ENCODE measurements around the gene RIPK1. TPM values are rescaled to one million over a fixed set of nuclear protein-coding genes. Genes with fewer than 3 reads are reported as not detected.
A peak's percentile ranks its signal among the peaks of the same experiment; 100 is the strongest.

Gene RIPK1
- total and polyA plus RNA-seq, 9 of the 15 experiments (the other 6 are each of a cell fraction or from before 2014, with no cell fraction given) = 3.8 to 24.9 (median 17.7) TPM

GRCh38 chr6:3157131-3157933, 89.0 kb downstream of the RIPK1 start, which contains the start of gene TUBB2A (continued):
- TF ChIP-seq MGA (IDR thresholded peaks at IDR 0.05) (no peak), PHF8 (IDR thresholded peaks at IDR 0.05; ENCODE audit: borderline replicate concordance, low read length) (peak; percentile 86; the same call in 1 of the 2 replicates), L3MBTL2 (IDR thresholded peaks at IDR 0.05) (peak; percentile 87), RBM25 (IDR thresholded peaks at IDR 0.05; ENCODE audit: low read depth, low read length, severe bottlenecking) (peak; percentile 52), ZNF589 (CRISPR knock-in tag; IDR thresholded peaks at IDR 0.05; ENCODE audit: low read depth) (no peak), CREB5 (CRISPR knock-in tag; IDR thresholded peaks at IDR 0.05) (no peak), ARID4B (CRISPR knock-in tag; IDR thresholded peaks at IDR 0.05) (peak; percentile 76), CXXC5 (CRISPR knock-in tag; IDR thresholded peaks at IDR 0.05) (peak; percentile 93), SMAD2 (IDR thresholded peaks at IDR 0.05; ENCODE audit: low read depth, low read length) (no peak)
